Astrocyte (in vitro differentiated cells and primary cell): ENCODE data around the gene SPOCK3.

ENCODE experiments used
- EZH2 ChIP-seq: IDR thresholded peaks from 2 replicates; pipeline ENCODE4 v1.6.1; 2012; ENCODE audit warnings: mild to moderate bottlenecking, low read length, inconsistent platforms; ENCODE audit not compliant: insufficient read depth
- TF ChIP-seq, protein P1 (sequence below): IDR thresholded peaks from 2 replicates; pipeline ENCODE4 v1.5.1; 2011; ENCODE audit warnings: low read depth, mild to moderate bottlenecking, inconsistent platforms, low read length, moderate library complexity; ENCODE audit not compliant: insufficient read depth

DNA sequence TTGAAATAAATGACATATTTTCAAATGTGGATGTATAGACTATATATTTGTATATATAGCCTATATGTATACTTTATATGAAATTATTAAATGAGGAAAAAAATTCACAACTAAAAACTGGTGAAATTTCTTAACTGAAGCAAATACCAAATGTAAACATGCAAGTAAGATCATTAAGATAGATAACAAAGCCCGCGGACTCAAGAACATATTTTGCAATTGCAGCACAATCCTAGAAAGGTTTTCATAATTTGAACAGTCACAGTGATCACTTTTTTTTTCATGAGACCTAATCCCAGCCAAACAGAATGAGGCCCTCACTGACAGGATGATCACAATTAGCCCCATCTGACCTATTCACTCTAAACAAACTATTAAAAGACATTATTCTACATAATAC is 123.2 kb downstream of the SPOCK3 start:
- TF ChIP-seq, protein P1, sequence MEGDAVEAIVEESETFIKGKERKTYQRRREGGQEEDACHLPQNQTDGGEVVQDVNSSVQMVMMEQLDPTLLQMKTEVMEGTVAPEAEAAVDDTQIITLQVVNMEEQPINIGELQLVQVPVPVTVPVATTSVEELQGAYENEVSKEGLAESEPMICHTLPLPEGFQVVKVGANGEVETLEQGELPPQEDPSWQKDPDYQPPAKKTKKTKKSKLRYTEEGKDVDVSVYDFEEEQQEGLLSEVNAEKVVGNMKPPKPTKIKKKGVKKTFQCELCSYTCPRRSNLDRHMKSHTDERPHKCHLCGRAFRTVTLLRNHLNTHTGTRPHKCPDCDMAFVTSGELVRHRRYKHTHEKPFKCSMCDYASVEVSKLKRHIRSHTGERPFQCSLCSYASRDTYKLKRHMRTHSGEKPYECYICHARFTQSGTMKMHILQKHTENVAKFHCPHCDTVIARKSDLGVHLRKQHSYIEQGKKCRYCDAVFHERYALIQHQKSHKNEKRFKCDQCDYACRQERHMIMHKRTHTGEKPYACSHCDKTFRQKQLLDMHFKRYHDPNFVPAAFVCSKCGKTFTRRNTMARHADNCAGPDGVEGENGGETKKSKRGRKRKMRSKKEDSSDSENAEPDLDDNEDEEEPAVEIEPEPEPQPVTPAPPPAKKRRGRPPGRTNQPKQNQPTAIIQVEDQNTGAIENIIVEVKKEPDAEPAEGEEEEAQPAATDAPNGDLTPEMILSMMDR: no peak
- no peak for TF ChIP-seq EZH2
